ENCODE measurements around the gene C21orf58. TPM values are rescaled to one million over a fixed set of nuclear protein-coding genes. Genes with fewer than 3 reads are reported as not detected.

Gene C21orf58
- total RNA-seq, 4 donors from 2014 or later: 0.13 to 2.8 (median 1.2) TPM

- no peaks in the 10 kb centered on the region for H3K9me3 ChIP-seq
- no peak overlapping the region for H3K4me3 ChIP-seq
- WGBS, 2 donors (ENCODE audit: low coverage in 1 of 2): no CpG with 5 or more reads among the region's 14 CpGs
- H3K36me3 ChIP-seq: peaks cover 0 to 100% of the 10 kb centered on the region in 2 donors
- TF ChIP-seq EP300 (IDR thresholded peaks at IDR 0.05) (no peak), POLR2A (IDR thresholded peaks at IDR 0.05) (no peak), POLR2AphosphoS5 (IDR thresholded peaks at IDR 0.05) (no peak)
- TF ChIP-seq, protein P1, sequence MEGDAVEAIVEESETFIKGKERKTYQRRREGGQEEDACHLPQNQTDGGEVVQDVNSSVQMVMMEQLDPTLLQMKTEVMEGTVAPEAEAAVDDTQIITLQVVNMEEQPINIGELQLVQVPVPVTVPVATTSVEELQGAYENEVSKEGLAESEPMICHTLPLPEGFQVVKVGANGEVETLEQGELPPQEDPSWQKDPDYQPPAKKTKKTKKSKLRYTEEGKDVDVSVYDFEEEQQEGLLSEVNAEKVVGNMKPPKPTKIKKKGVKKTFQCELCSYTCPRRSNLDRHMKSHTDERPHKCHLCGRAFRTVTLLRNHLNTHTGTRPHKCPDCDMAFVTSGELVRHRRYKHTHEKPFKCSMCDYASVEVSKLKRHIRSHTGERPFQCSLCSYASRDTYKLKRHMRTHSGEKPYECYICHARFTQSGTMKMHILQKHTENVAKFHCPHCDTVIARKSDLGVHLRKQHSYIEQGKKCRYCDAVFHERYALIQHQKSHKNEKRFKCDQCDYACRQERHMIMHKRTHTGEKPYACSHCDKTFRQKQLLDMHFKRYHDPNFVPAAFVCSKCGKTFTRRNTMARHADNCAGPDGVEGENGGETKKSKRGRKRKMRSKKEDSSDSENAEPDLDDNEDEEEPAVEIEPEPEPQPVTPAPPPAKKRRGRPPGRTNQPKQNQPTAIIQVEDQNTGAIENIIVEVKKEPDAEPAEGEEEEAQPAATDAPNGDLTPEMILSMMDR (IDR thresholded peaks at IDR 0.05): no peak
- no peak for ATAC-seq
- no peaks in the 10 kb centered on the region for H3K27me3 ChIP-seq
- H3K27ac ChIP-seq: no peak overlapping the region
- H3K4me1 ChIP-seq: no peaks in the 10 kb centered on the region
These were observed 29.2 kb upstream of the C21orf58 start for GRCh38 chr21:46352913-46353312.

GRCh38 chr21:46352164-46352515 lies 28.5 kb upstream of the C21orf58 start:
- Histone ChIP-seq H3K4me3 (no peak overlapping the region), H3K36me3 (peaks cover 0 to 100% of the 10 kb centered on the region in 2 donors), H3K27me3 (no peaks in the 10 kb centered on the region), H3K4me1 (no peaks in the 10 kb centered on the region), H3K27ac (no peak overlapping the region), H3K9me3 (no peaks in the 10 kb centered on the region)
- no CpG with 5 or more reads among the region's 11 CpGs for WGBS, 2 donors (ENCODE audit: low coverage in 1 of 2)
- TF ChIP-seq EP300 (IDR thresholded peaks at IDR 0.05): no peak
- no peak for TF ChIP-seq POLR2AphosphoS5 (IDR thresholded peaks at IDR 0.05)
- TF ChIP-seq, protein P1 (IDR thresholded peaks at IDR 0.05): no peak
- no peak for TF ChIP-seq POLR2A (IDR thresholded peaks at IDR 0.05)
- no peak for ATAC-seq

- peaks cover 0 to 100% of the 10 kb centered on the region in 2 donors for H3K36me3 ChIP-seq
- 90 to 100% methylated on average over 2 to 4 of the region's 11 CpGs for WGBS, 2 donors (ENCODE audit: low coverage in 1 of 2)
These were observed 27.9 kb upstream of the C21orf58 start for GRCh38 chr21:46351476-46352163.

DNA sequence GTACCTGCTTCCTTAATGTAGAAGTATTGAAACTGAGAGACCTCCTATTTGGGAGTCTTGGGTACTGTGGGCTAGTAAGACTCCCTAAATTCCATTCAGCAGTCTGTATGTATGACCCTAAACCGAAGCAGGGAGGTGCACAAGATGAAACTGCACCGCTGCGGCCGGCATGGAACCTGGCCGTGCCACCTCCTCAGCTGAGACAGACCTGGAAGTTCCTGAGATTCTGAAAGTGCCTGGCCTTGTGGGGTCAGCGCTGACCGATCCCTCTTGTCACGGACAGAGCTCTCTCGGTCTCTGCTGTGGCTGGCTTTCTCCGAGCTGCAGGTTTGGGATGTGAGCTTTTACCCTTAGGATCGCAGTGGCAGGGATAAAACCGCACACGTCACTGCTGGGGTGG lies 27.3 kb upstream of the C21orf58 start:
- Histone ChIP-seq H3K9me3 (no peaks in the 10 kb centered on the region), H3K4me3 (no peak overlapping the region), H3K36me3 (peaks cover 0 to 100% of the 10 kb centered on the region in 2 donors), H3K4me1 (no peaks in the 10 kb centered on the region), H3K27me3 (no peaks in the 10 kb centered on the region), H3K27ac (no peak overlapping the region)
- 94 to 100% methylated on average over 5 to 9 of the region's 13 CpGs for WGBS, 2 donors (ENCODE audit: low coverage in 1 of 2)
- TF ChIP-seq EP300 (IDR thresholded peaks at IDR 0.05): no peak
- TF ChIP-seq POLR2A (IDR thresholded peaks at IDR 0.05): no peak
- TF ChIP-seq POLR2AphosphoS5 (IDR thresholded peaks at IDR 0.05): no peak
- TF ChIP-seq, protein P1 (IDR thresholded peaks at IDR 0.05): no peak
- ATAC-seq: no peak

More at GRCh38 chr21:46351476-46352163, 27.9 kb upstream of the C21orf58 start:
- no peak overlapping the region for H3K27ac ChIP-seq
- TF ChIP-seq POLR2AphosphoS5 (IDR thresholded peaks at IDR 0.05) (no peak), POLR2A (IDR thresholded peaks at IDR 0.05) (no peak), EP300 (IDR thresholded peaks at IDR 0.05) (no peak)
- TF ChIP-seq, protein P1 (IDR thresholded peaks at IDR 0.05): no peak
- H3K27me3 ChIP-seq: no peaks in the 10 kb centered on the region
- ATAC-seq: no peak
- no peaks in the 10 kb centered on the region for H3K9me3 ChIP-seq
- H3K4me3 ChIP-seq: no peak overlapping the region
- H3K4me1 ChIP-seq: no peaks in the 10 kb centered on the region

- ATAC-seq: no peak
- Histone ChIP-seq H3K9me3 (no peaks in the 10 kb centered on the region), H3K4me3 (no peak overlapping the region), H3K4me1 (no peaks in the 10 kb centered on the region), H3K27me3 (no peaks in the 10 kb centered on the region), H3K27ac (no peak overlapping the region), H3K36me3 (peaks cover 0 to 100% of the 10 kb centered on the region in 2 donors)
- 80% methylated on average over 1 of the region's 8 CpGs; no CpG with 5 or more reads in 1 of the 2 donors for WGBS, 2 donors (ENCODE audit: low coverage in 1 of 2)
- TF ChIP-seq EP300 (IDR thresholded peaks at IDR 0.05) (no peak), POLR2A (IDR thresholded peaks at IDR 0.05) (no peak), POLR2AphosphoS5 (IDR thresholded peaks at IDR 0.05) (no peak)
- TF ChIP-seq, protein P1 (IDR thresholded peaks at IDR 0.05): no peak
These were observed 26.9 kb upstream of the C21orf58 start for GRCh38 chr21:46350571-46350970.
